GM19463 (cell line): ENCODE results near the gene ST6GALNAC5.

Experiments used
- ATAC-seq: cut with Tn5 transposase; IDR thresholded peaks from one replicate; pipeline ENCODE4 v1.9.1; 2021; ENCODE audit warnings: mild to moderate bottlenecking, moderate library complexity; ENCODE audit not compliant: unreplicated experiment

ST6GALNAC5 gene

GRCh38 chr1:76998582-76999223, 131.4 kb downstream of the ST6GALNAC5 start:
- no peak for ATAC-seq

- peak; percentile 50 for ATAC-seq
These were observed 140.4 kb downstream of the ST6GALNAC5 start for GRCh38 chr1:77007675-77008074.

GRCh38 chr1:77010937-77011336, 143.7 kb downstream of the ST6GALNAC5 start:
- ATAC-seq, result no peak

- ATAC-seq, result no peak
These were observed 144.8 kb downstream of the ST6GALNAC5 start for GRCh38 chr1:77012066-77012465.

- ATAC-seq, result no peak
These were observed 147.0 kb downstream of the ST6GALNAC5 start for GRCh38 chr1:77014073-77014788.

- no peak for ATAC-seq
These were observed 148.6 kb downstream of the ST6GALNAC5 start for GRCh38 chr1:77015748-77016341.

GRCh38 chr1:77016386-77016985, 149.2 kb downstream of the ST6GALNAC5 start:
- no peak for ATAC-seq

GRCh38 chr1:77018311-77018710, 151.0 kb downstream of the ST6GALNAC5 start:
- no peak for ATAC-seq

DNA sequence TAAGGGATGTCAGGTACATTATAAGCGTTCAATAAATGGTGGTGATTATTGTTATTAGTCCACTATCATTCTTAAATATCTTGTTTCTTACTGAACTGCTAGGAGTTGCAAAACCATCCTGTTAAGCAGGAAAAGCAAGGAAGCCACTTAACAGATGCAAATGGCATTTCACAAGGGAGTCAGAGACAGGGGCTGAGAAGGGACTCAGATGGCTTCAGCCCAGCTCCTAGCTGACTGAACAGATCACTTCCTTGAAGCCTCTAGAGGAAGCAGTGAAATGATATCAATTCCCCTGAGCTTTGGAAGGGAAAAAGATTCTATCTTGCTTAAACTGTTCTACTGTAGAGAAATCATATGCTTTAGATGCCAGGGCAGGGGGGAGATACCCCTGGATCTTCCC, 151.5 kb downstream of the ST6GALNAC5 start:
- ATAC-seq, result no peak

GRCh38 chr1:77021732-77022131, 154.5 kb downstream of the ST6GALNAC5 start:
- no peak for ATAC-seq

DNA sequence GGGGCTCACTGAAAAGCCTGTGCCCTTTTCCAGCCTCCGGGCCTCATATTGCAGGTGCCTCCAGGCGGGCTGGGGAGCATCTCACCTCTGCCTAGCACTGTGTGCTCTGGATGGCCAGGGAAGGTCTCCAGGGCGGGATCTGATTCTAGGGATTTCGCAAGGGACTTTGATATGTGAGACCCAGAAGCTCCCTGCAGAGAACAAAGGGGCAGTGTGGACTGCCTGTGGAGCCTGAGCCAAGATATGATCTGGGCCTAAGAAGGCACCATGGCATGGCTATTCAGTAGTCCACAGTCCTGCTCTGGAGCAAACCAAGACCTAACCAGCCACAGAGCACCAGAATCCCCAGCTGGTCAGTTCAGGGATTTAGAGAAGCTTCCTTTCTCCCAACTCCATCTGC, 157.2 kb downstream of the ST6GALNAC5 start:
- no peak for ATAC-seq

DNA sequence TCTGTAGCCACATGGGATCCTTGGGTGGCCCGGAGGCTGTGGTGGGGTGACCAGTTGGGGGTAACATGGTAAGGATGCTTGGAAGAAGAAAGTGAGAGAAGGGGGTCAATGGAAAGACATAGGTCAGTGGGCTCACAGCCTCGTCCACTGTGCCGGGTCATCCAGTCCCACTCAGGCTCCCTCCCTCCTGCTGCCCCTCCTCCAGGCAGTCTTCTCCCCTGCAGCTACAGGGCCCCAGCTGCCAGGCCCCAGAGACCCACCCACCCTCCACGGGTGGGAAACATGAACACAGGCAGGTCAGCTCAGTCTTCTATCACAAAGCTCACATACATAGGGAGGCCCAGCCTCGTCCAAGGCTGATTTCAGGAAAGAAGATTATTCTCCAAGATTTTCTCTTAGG, 158.3 kb downstream of the ST6GALNAC5 start:
- ATAC-seq, result no peak

- ATAC-seq, result no peak
These were observed 158.9 kb downstream of the ST6GALNAC5 start for GRCh38 chr1:77026135-77026534.

- ATAC-seq, result no peak
These were observed 159.4 kb downstream of the ST6GALNAC5 start for GRCh38 chr1:77026640-77027039.

GRCh38 chr1:77027847-77028246, 160.6 kb downstream of the ST6GALNAC5 start:
- ATAC-seq, result no peak

DNA sequence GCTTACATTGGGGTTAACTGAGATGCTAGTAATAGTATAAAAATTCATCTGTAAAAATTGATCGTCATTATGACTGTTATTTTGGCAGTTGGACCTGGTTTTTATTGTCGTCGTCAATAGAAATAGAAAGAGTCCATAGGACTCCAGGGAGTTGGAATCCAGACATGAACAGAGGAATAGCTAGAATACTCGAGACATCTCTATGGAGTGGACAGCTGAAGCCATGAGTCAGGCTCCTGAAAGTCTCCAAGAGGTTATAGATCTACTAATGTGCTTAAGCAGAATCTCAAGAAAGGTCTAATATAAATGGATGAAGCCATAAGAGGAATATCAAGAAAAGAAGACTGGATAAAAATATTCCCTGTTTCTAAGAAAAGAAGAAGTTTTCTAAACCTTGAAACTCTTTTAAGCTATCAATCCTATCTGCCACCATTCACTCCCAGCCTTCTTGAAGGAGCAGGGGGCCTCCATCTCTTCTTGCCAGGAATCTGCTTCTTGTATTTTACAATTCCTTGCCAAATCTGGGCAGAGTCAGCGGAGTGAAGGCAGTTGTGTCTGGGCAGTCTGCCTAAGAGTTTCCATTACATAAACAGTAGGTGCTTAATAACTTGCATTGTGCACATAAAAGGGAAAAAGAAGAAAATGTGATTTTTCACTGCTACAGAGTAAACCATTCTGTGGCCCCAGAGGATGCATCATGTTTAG, 163.3 kb downstream of the ST6GALNAC5 start:
- no peak for ATAC-seq

GRCh38 chr1:77031106-77031662, 163.9 kb downstream of the ST6GALNAC5 start:
- ATAC-seq, result peak; percentile 50

GRCh38 chr1:77036560-77036959, 169.3 kb downstream of the ST6GALNAC5 start:
- no peak for ATAC-seq

DNA sequence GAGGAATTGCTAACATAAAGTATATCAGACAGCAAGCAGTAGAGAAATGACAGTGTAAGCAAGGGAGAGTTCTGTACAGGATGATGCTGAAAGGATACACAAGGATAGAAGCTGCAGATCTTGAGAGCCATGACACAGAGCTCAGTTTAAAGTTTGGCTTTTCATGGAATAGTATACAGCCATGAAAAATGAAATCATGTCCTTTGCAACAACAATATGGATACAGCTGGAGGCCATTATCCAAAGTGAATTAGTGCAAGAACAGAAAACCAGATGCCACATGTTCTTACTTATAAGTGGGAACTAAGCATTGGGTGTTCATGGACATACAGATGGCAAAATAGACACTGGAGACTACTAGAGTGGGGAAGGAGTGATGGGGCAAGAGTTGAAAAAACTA, 169.8 kb downstream of the ST6GALNAC5 start:
- no peak for ATAC-seq

GRCh38 chr1:77038000-77038399, 170.7 kb downstream of the ST6GALNAC5 start:
- no peak for ATAC-seq

DNA sequence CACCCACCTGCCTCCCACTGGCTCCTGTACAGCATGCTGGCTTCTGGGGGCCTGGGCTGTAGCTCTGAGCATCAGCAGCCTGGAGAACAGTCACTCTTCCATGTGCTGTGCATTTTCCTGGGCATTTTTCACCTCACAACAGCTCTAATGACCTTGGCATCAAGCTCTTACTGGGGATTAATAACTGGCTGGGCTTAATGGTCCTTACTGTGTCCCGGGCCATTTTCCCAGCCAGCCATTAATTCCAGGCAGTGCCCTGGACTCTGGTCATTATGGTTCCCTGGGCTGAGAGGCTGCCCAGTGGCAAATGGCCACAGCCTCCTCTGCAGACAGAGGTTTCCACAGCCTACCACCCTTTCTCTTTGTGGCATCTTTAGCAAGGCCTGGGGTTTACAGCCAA, 171.8 kb downstream of the ST6GALNAC5 start:
- no peak for ATAC-seq
